EH (cell line): Measurements from ENCODE around the gene NRCAM.

ENCODE experiments used
- DNase-seq: peaks from one replicate; pipeline ENCODE4 v3.0.0-alpha.2; 2015; ENCODE audit warnings: low read depth

NRCAM gene

DNA sequence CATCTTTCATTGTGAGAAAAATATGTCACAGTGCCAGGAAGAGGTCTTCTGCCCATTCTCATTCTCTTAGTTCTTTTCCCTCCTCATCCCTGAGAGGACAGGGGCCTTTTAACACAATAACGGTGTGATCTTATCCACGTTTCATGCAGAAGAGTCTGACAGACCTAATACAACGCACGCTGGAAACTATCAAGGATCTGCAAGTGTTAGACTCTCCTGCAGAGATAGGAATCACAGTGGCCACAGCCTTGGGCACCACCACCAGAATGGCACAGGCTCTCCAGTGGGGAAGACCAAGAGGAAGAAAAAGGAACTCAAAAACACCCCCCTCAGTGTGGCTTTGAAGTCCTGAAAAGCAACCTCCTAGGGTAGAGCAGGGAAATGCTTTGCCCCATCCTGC lies 253.5 kb downstream of the NRCAM start:
- no peak for DNase-seq

DNA sequence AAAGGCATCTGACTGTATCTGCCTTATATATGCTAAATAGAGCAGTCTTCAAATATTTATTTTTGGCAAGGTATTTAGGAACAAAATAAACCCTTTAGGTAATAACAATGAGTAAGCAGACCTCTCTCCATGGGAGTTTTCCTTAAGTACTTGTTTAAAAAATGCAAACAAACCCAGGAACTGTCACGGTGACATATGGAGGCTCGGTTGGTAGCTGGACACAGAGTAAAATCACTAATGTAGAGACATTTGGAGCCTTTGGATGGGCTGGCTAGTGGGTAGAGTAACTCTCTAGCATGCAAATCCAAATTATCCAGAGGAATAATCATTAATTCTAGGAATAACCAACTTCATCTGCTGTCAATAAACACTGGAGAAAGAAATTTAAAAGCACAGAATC lies 254.5 kb downstream of the NRCAM start:
- DNase-seq, result no peak

DNA sequence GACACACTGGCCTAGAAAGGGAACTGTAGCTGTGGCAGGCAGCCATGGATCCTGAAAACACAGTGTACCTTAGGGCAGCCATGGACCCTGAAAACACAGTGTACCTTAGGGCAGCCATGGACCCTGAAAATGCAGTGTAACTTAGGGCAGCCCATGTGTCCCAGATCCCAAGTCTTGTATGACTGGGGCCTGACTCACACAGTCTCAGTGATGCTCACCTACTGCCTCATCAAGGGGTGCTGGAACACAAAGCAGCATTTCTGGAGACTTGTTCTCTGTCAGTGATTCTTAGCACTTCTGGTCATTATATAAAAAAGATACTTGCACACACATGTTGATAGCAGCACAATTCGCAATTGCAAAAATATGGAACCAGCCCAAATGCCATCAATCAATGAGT lies 255.9 kb downstream of the NRCAM start:
- DNase-seq, result no peak

DNA sequence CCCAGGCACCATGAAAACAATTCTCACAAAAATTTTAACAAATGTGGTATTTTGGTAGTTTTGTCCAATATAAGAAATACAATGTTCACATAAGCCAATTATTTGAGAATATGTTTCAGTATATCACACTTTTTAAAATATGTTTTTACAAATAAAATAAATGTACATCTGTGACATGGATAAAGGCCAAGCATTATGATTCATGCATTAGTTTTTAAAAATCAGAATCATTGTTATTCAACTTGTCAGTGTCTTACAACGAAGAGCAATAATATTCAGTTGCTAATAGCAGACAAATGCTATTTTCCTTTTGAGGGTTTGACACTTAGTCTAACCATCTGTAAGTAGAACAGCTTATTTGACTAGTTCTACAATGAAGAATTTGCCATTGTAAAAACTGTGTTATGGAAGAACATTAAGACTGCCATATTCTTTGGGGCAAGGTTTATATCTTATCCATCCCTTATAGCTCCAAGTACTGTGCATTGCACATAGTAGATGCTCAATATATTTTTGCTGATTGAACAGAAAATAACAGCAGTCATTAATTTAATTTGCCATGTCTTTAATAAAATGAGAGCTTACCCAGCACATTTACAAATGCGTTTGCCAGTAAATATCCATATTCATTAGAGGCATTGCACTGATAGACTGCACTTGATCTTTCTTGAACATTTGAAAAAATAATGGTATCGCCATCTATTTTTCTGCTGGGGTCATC lies 258.7 kb downstream of the NRCAM start:
- no peak for DNase-seq

DNA sequence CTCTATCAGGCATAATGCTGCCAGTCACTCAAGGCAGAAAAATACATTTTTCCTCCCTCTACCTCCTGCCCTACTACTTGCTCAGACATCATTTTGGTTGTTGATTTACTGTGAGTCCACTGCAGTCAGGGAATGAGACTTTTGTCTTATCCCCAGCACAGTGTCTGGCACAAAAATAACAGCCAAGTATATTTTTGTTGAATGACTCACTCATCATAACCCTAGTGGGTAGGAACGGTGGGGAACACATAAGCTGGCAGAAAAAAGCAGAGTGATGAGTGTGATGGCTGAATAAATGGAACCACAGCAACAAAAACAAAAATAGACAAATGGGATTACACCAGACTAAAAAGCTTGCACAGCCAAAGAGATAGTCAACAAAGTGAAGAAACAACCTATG lies 260.2 kb downstream of the NRCAM start:
- DNase-seq, result peak; percentile 25

DNA sequence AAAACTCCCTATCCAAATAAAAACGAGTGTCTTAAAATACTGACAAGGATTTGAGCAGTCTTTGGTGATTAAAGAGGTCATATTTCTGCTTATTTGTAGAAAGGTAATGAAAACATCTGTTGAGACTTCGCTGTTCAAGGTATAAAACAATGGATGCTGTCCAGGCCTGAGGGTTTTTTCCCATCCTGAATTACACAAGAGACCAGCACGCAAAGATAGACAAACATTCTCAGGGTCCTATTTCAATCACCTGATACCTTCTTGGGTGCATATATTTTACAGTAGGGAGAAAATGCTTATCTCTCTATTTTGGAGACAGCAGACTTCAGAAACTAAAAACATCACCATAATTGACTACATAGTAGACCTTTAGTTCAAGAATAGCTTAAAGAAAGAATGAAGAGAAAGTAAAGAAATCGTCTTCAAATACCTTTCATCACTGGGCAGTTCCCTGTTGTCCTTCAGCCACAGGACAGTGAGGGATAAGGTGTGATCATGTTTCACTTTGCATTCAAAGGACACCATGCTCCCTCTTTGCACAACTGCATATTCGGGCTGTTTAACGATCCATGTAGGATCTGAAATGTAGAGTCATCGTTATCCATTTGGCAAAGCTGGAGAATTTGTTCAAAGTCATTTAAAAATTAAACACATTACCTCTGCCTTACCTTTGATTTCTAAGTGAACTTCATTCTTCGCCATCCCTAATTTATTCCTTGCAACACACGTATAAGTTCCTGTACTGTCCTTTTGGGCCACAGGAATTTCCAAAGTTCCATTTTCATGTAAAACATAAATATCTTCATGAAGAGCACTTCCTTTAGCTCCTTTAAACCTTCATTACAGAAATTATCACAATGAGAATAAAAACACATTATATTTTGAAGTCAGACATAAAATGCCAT lies 262.4 kb downstream of the NRCAM start:
- no peak for DNase-seq

DNA sequence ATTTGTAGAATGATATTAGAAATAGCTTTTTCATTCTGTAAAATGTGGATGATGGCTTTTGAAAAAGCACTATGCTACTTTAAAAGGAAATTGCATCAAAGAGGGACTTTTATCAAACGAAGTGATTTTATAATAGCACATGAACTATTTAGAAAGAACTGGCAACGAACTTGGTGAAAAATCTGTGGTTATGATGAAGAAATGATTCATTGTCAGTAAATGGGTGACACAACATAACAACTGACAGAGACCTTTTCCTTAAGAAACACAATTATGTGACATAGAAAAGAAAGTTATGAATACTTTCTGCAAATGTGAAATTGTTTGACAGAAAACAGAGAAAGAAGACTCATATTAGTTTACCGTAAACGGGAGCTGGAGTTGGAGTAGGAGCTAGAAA lies 265.3 kb downstream of the NRCAM start:
- no peak for DNase-seq

DNA sequence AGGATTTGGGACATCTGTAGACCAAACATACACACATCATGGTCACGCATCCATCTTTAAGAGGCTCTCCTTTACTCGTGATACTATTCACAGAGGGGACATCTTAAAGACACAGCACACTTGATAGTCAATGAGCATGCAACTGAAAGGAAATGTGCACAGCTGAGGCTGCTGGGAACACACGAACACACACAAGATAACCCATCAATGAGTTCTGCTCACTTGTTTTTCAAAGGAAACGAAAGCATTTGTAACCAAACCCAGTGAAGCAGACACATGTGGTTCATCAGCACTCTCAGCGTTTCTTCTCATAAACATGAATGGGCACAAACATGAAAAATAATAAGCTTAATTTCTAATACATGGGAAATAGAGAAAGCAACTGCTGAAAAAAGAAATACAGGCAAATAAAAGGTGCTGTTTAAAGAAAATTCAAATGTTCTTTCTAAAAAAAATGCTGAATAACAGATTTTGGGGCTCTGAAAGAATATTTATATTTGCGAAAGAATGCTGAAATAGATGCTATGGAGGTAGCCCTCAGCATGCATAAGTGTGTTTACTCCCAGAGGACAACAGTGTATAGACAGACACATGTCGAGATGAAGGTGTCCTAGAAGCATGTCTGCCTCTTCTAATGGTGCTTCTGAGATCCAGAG lies 266.4 kb downstream of the NRCAM start:
- no peak for DNase-seq

DNA sequence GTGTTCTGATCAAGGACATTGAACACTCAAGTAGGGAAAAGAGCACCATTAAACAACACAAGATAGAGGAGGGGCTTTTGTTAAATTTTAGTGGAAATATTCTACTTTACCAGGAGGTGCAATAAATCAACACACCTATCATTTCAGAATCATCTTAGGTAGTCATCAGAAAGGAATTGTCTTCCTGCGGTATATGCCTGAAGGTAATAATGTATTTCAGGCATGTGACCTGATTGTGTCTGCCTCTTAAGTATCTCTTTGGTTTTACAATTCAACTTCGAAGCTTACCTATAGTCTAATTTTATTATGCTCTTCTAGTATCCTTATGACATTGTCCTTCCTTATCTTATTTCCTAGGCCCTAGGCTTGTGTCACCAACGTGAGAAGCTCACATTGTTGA lies 267.5 kb downstream of the NRCAM start:
- DNase-seq, result no peak

DNA sequence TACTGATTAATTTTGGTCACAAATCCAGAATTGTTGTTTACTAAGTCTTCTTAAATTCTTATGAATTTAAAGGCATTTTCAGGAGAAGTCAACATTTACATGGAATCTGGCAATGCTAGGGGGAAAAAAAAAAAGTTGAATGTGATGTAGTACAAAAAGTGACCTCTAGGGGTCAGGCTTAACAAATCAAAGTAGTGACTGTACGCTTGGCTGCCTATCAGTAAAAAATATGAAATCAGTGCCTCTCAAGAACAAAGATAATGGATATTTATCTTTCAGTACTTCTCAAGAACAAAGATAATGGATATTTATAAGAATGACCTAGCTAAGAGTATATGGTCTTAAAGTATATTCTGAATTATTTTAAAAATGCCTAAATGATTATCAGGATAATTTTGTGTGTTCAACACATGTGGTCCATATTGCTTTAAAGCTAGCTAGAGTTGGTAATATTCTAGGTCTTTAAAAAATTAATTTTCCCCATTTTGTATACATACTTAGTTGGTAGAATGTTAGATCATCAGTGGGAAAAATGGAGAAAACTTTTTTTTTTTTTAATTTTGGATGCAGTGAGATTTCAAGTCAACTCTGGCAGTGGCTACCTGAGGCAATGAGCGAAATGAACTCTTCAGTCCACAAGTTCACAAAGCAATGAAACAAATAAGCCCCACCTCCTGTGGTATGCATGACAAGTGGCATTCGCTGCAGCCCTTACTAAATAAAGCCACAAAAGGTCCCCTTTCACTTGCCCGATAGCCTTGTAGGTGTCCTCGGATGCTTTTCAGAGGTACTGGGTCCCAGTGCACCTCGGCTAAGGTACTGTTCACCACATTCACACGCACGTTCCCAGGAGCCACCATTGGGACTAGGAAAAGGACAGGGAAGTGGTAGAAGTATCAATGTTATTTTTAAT lies 274.9 kb downstream of the NRCAM start:
- DNase-seq, result peak; percentile 63

DNA sequence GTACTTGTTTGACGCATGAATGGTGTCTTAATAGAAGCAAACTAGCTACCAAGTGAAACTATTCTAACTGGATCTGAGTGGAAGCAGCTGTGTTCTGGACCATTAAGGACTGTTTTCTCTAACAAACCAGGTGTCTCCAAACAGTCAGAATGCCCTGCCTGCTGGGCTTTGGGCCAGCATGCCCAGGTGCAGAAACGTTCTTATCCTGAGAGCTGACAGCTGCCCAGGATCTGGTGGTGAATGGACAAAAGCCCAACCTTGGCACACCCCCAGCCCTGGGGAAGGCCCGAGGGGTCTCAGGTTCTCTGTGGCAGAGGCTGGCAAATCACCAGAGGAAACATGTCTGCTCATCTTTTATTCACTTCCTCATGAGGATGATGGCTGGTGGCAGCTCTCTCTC lies 277.8 kb downstream of the NRCAM start:
- DNase-seq, result no peak

DNA sequence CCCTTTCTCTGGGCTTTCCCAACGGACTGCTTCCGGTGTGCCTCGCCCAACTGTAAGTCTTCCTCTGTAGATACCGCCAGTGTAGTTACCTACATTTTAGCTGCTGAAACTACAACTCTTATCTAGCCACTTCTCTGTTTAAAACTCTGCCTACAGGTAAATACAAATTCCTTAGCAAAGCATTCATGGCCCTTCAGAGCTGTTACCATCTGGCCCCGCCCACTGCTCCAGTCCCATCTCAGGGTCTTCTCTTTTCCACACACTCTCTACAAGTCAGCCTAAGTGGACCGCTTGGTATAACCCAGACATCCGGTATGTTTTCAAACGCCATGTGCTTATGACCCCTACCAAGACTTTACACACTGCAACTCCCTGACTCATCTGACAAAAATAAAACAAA lies 285.1 kb downstream of the NRCAM start:
- DNase-seq, result no peak

DNA sequence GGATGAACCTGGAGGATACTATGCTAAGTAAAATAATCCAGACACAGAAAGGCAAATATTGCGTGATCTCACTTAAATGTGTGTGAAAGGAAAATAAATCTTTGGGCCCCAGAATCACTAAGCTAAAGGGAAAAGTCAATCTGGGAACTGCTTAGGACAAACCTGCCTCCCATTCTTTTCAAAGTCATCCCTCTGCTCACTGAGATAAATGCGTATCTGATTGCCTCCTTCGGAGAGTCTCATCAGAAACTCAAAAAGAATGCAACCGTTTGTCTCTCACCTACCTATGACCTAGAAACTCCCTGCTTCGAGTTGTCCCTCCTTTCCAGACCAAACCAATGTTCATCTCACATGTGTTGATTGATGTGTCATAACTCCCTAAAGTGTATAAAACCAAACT lies 286.0 kb downstream of the NRCAM start:
- no peak for DNase-seq

DNA sequence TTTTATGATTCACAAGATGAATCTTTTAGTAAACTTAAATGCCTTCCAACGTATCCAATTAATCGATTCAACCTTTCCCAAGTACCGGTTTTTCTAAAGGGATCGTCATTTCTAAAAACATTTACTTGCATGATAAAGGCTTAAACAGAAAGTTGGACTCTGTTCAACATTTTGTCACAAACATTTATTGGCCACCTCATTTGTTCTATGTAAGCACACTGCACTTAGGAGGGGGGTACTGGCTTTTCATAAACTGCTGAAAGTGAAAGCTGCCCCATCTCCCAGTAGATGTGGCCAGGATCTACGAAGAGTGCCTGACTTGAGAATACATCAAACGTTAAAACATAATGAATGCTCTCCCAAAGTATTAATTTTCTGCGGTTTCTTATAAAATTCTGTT lies 288.8 kb downstream of the NRCAM start:
- DNase-seq, result peak; percentile 11

DNA sequence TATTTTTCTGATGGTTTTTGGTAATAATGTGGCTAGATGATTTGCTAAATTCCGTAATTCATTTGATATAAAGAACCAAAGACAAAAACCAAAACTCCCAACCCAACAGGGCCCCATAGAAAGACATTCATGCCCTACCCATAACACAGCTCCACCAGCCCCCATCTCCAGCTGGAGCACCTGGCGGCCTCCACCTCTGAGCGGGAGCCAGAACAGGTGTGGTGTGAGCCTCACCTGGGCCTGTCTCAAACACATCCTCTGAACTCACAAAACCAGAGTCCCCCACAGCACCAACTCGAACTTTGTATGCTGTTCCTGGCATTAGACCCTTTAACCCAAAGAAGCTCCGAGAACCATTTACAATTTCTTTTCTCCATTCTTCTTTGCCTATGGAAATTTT lies 289.5 kb downstream of the NRCAM start:
- no peak for DNase-seq

DNA sequence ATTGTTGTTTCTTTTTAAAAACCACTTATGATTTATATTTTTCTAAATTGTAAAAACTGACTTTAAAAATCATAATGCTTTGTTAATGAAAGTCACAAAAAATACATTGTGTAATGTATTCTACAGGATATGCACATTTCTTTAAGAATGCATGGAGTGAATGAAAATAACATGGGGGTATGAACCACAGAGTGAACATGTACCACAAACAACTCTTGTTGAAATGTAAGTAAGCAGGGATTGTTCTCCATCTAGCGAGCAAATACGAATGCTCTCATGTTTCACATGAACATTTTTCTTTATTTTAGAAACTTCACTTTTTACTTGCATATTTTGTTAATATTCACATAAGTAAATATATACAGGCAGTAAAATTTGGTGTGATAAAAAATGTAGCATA lies 290.5 kb downstream of the NRCAM start:
- no peak for DNase-seq

DNA sequence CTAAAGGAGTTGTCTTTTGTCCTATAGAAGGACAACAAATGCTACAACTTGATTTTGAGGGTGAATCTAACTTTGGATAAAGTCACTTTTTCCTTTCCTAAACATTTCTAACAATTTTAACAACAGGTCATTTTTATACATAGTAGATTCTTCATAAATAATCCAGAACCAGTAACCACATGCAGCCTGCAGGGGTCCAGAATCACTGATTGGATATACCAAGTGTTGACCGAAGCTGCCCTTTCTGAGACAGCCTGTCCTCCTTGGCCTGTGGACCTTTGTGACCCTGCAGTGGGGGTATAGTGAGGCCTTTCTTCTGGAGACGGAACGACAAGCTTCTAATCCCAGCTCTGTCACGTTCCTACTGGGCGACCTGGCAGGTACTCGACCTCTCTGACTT lies 291.3 kb downstream of the NRCAM start:
- no peak for DNase-seq

DNA sequence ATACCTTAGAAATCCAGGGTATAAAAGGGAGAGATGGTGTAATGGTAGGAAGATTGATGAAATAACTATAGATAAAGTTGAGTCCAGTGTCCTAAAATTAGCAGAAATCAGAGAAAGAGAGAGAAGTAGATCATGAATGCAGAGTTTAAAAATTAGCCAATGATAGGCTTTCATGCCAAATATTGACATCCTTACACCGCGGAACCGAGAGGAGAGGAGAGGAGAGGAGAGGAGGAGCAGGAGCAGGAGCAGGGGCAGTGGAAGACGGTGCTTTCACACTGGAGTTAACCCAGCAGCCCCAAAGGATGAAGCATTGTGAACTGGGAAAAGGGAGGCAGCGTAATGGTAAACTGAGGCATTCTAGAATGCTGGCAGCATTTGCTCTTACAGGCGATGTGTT lies 291.9 kb downstream of the NRCAM start:
- DNase-seq, result no peak

DNA sequence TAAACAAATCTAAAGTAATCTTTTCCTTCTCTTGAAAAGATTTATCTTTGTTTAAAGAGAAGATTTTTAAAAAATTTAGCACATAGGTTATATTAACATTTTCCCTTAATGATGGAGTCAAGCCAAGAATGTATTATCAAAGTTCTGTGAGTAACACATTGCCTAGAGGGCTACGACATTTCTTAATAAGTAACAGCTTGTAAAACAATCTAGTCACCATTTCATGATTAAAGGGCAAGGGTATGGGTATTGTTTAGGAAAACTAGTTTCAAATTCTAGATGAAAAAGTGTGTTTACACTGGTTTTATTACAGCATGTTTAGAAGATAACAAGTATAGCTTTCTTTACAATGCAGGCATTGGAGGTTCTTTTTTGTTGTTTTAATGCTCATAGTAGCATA lies 297.5 kb downstream of the NRCAM start:
- peak; percentile 10 for DNase-seq

DNA sequence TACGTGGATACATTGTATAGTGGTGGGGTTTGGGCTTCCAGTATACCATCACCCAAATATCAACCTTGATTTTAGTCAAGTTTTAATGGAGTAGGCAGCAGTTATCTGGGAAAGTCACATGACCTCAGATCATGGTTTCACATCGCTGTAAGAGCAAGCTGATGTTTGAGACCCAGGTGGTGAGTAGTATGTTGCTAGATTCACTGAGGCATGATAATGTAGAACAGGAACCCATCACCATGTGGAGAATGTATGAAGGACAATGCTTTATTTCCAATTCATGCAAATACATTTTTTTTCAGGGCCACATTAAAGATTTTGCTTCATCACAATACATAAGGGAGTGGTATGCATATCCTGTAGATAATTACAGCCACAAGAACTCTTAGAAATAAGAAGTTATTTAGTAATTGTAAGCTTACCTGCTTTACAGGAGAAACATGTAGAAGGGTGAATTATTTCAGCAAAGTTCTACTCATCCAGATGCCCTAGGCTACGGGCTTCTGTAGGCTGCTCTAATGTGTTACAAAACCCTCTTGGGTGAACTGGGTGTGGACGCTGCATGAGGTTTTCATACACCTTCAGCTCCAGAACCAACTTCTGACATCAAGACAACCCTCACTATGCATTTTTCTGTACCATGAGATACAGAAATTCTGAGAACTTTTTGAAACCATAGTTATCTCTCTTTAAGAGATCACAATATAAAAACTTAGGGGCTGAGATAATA lies 298.5 kb downstream of the NRCAM start:
- DNase-seq, result no peak

DNA sequence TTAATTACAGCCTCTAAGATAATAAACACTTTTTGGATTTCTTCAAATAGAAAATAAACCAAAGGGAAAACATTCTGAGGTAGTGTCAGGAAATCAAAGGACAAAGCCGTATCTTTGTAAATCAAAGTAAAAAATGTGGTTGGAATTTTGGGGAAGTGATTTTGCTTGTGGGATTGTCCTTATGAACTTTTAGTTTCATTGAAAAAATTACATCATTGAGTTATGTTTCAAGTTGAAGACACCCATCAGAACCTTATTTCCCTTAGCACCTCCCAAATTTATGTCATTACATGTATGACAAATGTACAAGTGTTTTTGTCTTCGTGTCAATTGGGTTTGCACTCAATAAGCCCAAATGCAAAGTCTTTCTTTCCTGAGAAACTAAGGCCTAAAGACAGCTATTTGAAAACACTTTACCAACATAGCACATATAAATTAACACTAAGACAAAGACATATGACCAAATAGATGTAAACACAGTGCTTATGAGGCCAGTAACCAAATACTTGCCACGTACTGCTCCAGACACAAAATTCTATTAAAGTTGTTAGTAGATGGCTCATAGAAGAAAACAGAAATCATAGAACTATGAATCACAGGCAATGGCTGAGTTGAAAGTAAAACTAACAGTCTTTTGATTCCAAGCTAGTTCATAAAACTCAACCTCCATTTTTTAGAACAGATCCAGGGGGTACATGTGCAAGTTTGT lies 299.2 kb downstream of the NRCAM start:
- peak; percentile 19 for DNase-seq
